Mesenteric fat pad (tissue), 1 donor: ENCODE measurements around the gene FOCAD. TPM values are rescaled to one million over a fixed set of nuclear protein-coding genes. Genes with fewer than 3 reads are reported as not detected.
"Not testable (repeated sequence)": the region's sequence is repeated elsewhere in the genome, so short reads cannot be mapped to it uniquely, and the experiment has no call there.

Experiments
- DNase-seq: peaks from one replicate; pipeline ENCODE4 v3.0.0-alpha.2; 2020; ENCODE audit warnings: low spot score
- total RNA-seq: library from RNA; stranded (reverse); fragmentation: NEBNext Ultra II Directional; extraction: Animal tissue kit (Norgen Biotek cat#: 25700); gene quantifications from one replicate; pipeline ENCODE4 v1.2.1, GENCODE V29; 2021
- donor health status: DM: yes; HTN: yes; CAD: no.

Gene FOCAD
- total RNA-seq, 1 donor from 2014 or later, result 21.6 TPM

DNA sequence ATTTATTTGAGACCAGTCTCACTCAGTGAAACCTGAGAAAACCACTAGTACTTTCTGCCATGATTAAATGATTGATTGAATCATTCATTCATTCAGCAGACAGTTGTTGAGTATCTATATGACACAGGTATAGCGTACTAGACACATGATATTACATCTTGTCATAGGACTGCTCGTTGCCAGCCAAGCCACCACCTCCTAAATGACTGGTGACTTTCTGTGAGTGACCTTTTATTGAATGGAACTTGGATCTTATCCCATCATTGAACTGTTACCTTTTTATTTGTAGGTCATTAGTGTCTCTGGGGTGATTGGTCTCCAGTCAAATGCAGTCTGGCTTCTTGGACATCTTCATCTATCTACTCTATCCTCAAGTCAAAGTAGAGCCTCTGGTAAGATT lies 266.6 kb downstream of the FOCAD start:
- no peak for DNase-seq

DNA sequence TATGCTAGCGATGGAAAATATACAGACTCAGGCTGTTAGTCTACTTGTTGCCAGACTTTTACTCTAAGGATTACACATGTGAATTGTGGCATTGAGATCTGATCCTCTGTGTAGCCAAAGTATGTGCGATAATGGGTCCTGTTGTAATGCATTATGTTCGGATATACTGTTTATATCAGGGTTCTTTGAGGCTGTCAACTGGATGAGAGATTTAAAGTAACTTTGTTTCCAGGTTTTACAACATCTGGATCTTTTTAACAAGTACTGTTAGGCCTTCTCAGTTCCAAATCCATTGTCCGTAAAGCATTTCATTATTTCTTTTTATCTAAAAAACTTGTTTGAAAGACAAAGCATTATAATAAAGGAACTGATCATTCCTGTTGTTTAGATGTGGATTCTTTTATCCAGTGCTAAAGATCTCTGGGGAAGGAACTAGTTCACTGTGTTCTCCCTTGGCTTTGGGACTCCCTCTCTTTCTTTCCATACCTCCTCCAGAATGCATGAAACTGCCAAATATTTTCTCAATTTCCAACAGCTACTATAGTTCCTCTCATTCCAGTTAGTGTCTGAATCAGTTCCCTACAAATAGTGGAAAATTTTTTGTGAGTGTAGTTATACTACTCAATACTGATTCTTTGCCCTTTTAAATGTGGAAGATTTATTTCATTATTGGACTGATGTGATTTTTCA lies 278.6 kb downstream of the FOCAD start:
- no peak for DNase-seq

DNA sequence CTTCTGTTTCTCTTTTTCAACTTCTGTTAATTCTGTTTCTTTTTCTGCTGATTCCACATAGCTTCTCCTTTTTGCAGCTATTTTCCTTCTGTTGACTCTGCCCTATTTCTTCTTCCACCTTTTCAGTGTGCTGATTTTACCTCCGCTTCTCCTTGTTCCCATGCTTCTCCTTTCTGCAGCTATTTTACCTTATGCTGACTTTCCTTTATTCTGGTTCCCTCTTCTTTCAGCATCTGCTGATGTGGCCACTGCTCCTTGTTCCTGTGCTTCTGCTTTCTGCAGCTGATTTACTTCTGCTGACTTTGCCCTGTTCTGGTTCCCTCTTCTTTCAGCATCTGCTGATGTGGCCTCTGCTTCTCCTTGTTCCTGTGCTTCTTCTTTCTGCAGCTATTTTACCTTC lies 288.6 kb downstream of the FOCAD start:
- no peak for DNase-seq

GRCh38 chr9:20973246-20973947 lies 289.3 kb downstream of the FOCAD start:
- DNase-seq, result not testable (repeated sequence)

DNA sequence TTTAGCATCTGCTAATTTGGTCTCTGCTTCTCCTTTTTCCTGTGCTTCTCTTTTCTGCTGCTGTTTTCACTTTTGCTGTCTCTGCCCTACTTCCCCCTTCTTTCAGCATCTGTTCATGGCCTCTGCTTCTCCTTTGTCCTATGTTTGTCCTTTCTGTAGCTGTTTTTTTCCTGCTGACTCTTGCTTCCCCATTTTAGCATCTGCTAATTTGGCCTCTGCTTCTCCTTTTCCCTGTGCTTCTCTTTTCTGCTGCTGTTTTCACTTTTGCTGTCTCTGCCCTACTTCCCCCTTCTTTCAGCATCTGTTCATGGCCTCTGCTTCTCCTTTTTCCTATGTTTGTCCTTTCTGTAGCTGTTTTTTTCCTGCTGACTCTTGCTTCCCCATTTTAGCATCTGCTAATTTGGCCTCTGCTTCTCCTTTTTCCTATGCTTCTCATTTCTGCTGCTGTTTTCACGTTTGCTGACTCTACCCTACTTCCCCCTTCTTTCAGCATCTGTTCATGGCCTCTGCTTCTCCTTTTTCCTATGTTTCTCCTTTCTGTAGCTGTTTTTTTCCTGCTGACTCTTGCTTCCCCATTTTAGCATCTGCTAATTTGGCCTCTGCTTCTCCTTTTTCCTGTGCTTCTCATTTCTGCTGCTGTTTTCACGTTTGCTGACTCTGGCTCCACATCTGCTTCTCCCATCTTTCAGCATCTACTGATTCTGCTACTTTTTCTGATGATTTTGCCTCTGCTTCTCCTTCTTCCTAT lies 290.3 kb downstream of the FOCAD start:
- DNase-seq, result not testable (repeated sequence)

DNA sequence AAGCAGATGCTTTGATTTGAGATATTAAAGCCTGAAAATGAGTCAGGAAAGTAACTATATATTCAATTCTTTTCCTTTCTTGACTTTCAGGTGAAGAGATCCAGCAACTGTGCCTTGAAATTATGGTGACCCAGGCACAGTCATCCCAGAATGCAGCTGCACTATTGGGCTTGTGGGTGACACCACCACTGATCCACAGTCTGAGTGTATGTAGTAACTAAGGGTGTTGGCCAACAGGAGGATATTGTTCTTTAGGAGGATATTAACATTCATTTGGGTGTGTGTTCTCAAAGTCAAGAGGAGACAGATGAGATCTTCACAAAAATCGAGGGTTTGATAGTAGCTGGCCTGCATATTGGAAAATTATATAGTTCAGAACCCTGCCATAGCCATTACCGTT lies 294.2 kb downstream of the FOCAD start:
- no peak for DNase-seq

- no peak for DNase-seq
These were observed 296.9 kb downstream of the FOCAD start for GRCh38 chr9:20980832-20981455.

GRCh38 chr9:20981486-20981885 lies 297.4 kb downstream of the FOCAD start:
- no peak for DNase-seq

- DNase-seq, result no peak
These were observed 300.4 kb downstream of the FOCAD start for GRCh38 chr9:20984506-20984905.

DNA sequence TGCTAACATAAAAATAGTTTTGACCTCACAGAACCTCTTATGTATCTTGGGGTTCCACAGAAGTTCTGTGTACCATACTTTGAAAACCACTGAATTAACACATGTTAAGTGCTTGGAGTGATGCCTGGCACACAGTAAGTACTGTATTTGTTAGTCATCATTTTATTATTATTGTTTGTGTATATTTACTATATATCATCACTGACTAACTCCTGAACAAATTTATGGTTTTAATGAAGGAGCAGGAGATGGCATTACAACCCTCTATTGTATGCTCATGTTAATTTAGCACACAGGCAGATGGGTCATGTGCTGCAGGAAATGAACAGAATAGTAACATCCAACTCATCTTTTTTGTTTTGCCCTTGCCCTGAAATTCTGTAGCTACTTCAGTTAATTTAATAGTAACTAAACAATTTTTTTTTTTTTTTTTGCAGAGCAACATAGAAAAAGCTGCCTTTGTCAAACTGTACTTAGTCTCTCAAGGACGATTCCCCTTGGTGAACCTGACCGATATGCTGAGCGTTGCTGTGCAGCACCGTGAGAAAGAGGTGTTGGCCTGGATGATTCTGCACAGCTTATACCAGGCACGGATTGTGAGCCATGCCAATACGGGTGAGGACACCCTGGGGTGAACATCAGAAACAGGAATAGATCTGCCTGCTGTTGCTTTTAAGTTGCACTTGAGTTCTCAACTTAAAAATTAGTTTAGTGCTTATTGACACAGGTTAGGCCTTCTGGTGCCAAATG lies 302.0 kb downstream of the FOCAD start:
- DNase-seq, result no peak

- no peak for DNase-seq
These were observed 303.5 kb downstream of the FOCAD start for GRCh38 chr9:20987521-20987920.

DNA sequence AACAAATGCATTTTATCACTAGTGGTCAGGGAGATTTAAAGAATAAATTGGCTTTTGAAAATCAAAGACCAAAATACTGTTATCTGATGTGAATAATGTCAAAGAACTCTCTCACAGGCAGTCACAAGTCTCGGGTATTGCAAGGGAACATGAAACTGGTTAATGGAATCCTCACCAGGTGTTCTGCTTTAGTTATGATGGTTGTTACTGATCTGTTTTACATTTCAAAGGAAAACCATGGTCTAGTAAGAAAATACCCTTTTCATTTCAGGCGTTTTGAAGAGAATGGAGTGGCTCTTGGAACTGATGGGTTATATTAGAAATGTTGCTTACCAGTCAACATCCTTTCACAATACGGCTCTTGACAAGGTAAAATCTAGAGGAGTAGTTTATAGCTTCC lies 304.0 kb downstream of the FOCAD start:
- DNase-seq, result no peak

DNA sequence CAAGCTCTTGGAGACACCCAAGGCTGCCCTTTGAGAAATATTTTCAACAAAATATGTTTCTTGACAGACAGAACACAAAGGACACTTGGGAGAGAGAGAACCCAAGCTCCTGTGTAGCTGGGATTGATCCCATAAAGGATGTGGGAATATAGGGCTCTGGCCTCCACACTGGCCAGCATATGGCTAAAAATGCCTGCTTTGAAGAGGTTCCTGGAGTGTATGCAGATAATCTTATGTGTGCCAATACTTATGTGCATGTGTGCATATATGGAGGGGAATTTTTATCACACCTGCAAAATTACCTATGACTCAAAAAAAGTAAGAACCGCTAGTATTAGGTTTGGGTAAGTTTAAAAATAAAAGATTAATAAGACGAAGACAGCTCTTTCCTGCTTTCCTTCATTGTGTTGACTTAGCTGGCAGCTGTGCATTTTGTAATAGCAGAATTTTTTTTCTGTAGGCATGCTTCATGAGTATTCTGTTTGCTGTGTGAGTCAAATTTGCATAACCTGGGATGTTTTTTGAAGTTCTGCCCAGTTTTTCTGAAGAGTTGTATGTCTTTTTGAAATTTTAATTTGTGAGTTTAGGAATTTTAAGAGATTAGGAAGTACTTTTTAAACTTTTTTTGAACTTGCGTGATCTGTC lies 304.7 kb downstream of the FOCAD start:
- no peak for DNase-seq

DNA sequence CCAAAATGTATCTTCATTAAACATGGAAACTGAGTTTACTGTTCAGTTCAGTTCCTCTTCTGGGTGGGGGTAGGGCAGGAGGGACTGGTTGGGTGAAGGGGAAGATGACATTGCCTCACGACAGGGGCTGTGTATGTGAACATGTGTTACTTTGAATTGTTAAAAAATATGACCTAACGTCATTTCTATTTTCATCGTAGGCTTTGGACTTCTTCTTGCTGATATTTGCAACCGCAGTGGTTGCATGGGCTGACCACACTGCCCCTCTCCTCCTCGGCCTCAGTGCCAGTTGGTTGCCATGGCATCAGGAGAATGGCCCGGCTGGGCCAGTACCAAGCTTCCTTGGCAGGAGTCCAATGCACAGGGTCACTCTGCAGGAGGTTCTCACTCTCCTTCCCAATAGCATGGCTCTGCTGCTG lies 305.9 kb downstream of the FOCAD start:
- DNase-seq, result no peak

DNA sequence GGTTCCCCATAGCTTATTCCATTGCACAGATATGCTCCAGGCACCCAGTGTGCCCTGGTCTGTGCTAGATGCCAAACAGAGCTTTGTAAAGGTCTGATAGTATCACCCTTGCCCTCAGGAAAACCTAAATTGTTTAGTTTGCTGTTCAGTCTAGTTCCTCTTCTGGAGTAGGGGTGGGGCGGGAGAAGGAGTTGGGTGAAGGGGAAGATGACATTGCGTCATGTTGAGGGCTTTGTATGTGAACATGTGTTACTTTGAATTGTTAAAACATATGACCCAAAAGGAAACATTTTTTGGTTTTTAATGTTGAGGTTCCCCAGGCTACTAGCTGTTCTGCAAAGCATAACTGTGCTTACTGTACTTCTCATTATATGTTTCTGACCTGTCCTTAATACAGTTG lies 306.8 kb downstream of the FOCAD start:
- no peak for DNase-seq

GRCh38 chr9:20994486-20994885 lies 310.4 kb downstream of the FOCAD start:
- DNase-seq, result no peak

DNA sequence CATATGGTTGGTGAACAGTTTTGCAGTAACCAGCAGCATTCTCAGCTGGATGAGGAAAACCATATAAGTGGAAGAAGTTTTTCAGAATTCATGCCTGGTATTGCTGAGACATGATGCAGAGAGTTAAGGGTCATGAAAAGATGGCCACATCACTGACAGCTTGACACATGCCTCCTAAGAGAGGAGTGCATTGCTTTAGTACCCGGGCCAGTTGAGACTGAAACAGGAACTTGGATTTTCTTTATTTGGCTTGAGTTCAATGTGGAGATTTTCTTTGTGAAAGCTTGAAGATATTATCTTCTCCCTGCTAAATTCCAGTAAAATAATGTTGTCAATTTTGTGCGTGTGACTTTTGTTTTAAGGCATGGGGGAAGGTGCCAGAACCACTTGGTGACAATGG lies 311.6 kb downstream of the FOCAD start:
- no peak for DNase-seq

DNA sequence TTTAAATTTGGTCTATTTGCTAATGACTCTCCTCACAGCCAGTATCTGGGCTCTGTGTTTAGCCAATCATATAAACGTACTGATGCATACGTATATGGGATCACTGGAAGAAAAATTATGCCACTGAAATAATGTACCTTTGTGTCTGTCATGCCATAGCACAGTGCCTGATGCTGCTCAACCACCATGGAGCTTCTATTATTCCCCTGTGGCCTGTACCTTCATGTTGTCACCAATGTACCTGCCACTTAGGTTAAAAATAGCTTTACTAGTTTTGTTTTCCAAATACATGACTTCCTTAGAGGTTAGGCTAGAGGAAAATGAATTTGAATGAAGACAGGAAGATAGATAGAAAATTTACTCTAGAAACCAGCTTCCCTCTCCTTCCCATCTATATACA lies 312.8 kb downstream of the FOCAD start:
- DNase-seq, result no peak

DNA sequence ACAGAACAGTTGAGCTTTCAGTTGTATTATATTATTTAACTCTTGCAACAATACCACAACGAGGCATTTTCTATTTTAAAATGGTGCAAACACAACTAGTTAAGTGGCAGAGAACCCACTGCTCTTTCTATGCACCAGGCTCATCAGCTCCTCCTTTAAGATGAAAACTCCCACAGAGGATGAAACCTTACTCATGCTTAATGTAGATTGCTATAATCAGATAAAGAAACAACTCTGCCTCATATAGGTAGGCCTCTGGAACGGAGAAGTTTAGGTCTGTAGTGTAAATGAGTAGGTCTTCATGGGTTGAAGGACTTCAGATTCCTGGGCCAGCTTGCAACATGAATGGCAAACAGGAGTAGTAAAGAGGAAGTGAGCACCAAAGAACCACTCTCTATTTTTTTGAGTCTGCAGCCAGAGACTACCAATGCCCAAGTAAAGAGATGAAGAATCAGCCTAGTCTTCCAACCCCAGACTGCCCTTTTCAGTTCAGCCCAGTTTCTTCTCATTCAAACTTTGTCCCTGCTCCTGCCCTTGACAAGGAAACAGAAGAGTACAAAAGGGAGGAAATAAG lies 313.5 kb downstream of the FOCAD start:
- no peak for DNase-seq

- no peak for DNase-seq
These were observed 317.5 kb downstream of the FOCAD start for GRCh38 chr9:21001581-21001980.
